DND-41 (cell line): ENCODE results near the gene C1orf174.

Experiments
- ATAC-seq: fragments of 200-7000 bp; cut with Tn5 transposase; 3 replicates; pipeline ENCODE4 v1.9.1; 2021; ENCODE audit warnings: low read depth; ENCODE audit not compliant: insufficient read depth
- DNase-seq: peaks from one replicate; pipeline ENCODE4 v3.0.0-alpha.2; 2020
- H2AFZ ChIP-seq: 2 replicates; pipeline ENCODE4 v1.6.0; 2012; ENCODE audit warnings: low read depth, low read length
- H3K27ac ChIP-seq: 2 replicates; pipeline ENCODE4 v1.5.1; 2012; ENCODE audit warnings: low read length, inconsistent platforms
- H3K27me3 ChIP-seq: fragments of 200-600 bp; sonication (generic); 2 replicates; pipeline ENCODE4 v1.6.0; 2012; ENCODE audit warnings: low read length, mild to moderate bottlenecking, inconsistent platforms; ENCODE audit not compliant: insufficient read depth, poor library complexity
- H3K36me3 ChIP-seq: 2 replicates; pipeline ENCODE4 v1.5.1; 2012; ENCODE audit warnings: low read length, inconsistent platforms; ENCODE audit not compliant: insufficient read depth
- H3K4me1 ChIP-seq: 2 replicates; pipeline ENCODE4 v1.5.1; 2012; ENCODE audit warnings: mild to moderate bottlenecking, low read length; ENCODE audit not compliant: insufficient read depth
- H3K4me2 ChIP-seq: 2 replicates; pipeline ENCODE4 v1.6.0; 2012; ENCODE audit warnings: mild to moderate bottlenecking, moderate library complexity, low read length, inconsistent platforms; ENCODE audit not compliant: insufficient read depth
- H3K4me3 ChIP-seq, 2 experiments: fragments of 200-600 bp in 1 of 2; shearing (Covaris generic) in 1 of 2; 2 replicates each; pipeline ENCODE4 v1.5.1; 2012 to 2016; ENCODE audit warnings: inconsistent platforms in 2 of 2, low read length in 2 of 2, mild to moderate bottlenecking in 2 of 2, low read depth in 1 of 2, moderate library complexity in 1 of 2
- H3K79me2 ChIP-seq: 2 replicates; pipeline ENCODE4 v1.6.0; 2012; ENCODE audit warnings: low read length, inconsistent platforms; ENCODE audit not compliant: insufficient read depth
- H3K9ac ChIP-seq: 2 replicates; pipeline ENCODE4 v1.6.0; 2012; ENCODE audit warnings: low read depth, mild to moderate bottlenecking, inconsistent platforms, low read length, moderate library complexity
- H3K9me3 ChIP-seq: 2 replicates; pipeline ENCODE4 v1.5.1; 2012; ENCODE audit warnings: low read length, moderate library complexity, mild to moderate bottlenecking, inconsistent platforms; ENCODE audit not compliant: insufficient read depth, severe bottlenecking
- H4K20me1 ChIP-seq: 2 replicates; pipeline ENCODE4 v1.6.0; 2012; ENCODE audit warnings: low read length; ENCODE audit not compliant: insufficient read depth
- CTCF ChIP-seq: IDR thresholded peaks from 2 replicates; pipeline ENCODE4 v1.5.1; 2012; ENCODE audit warnings: borderline replicate concordance, low read length, moderate library complexity, mild to moderate bottlenecking; ENCODE audit not compliant: poor library complexity, severe bottlenecking; ENCODE audit errors: extremely low read depth
- EZH2 ChIP-seq: IDR thresholded peaks from 3 replicates; pipeline ENCODE4 v1.6.1; 2012; ENCODE audit warnings: borderline replicate concordance, low read depth, mild to moderate bottlenecking, moderate library complexity, low read length, inconsistent platforms; ENCODE audit not compliant: severe bottlenecking

The C1orf174 gene

GRCh38 chr1:3908886-3909517, 8.9 kb upstream of the C1orf174 start:
- Histone ChIP-seq H4K20me1 (0 out of 2 replicates have a peak, but pooled peaks cover 13% of the 10 kb centered on the region), H3K9ac (no peak overlapping the region), H3K36me3 (no peaks in the 10 kb centered on the region), H3K27me3 (peaks cover 6% of the 10 kb centered on the region), H3K4me2 (no peak overlapping the region), H3K4me3 (no peak overlapping the region), H3K9me3 (no peaks in the 10 kb centered on the region), H3K27ac (no peak overlapping the region), H3K79me2 (no peaks in the 10 kb centered on the region), H2AFZ (no peak overlapping the region), H3K4me1 (peaks cover 10% of the 10 kb centered on the region)
- ATAC-seq (no peak), DNase-seq (no peak)
- TF ChIP-seq CTCF (no peak), EZH2 (no peak)

GRCh38 chr1:3907621-3908165, 7.6 kb upstream of the C1orf174 start:
- Histone ChIP-seq H3K27ac (no peak overlapping the region), H4K20me1 (0 out of 2 replicates have a peak, but pooled peaks cover 13% of the 10 kb centered on the region), H3K9me3 (no peaks in the 10 kb centered on the region), H3K9ac (no peak overlapping the region), H3K36me3 (no peaks in the 10 kb centered on the region), H3K4me1 (peaks cover 23% of the 10 kb centered on the region), H3K27me3 (peaks cover 6% of the 10 kb centered on the region), H3K4me2 (no peak overlapping the region), H2AFZ (no peak overlapping the region), H3K79me2 (no peaks in the 10 kb centered on the region), H3K4me3 (no peak overlapping the region)
- DNase-seq (no peak), ATAC-seq (no peak)
- TF ChIP-seq CTCF (no peak), EZH2 (no peak)

- Histone ChIP-seq H2AFZ (no peak overlapping the region), H3K9ac (no peak overlapping the region), H3K36me3 (no peaks in the 10 kb centered on the region), H3K4me1 (peaks cover 29% of the 10 kb centered on the region), H3K79me2 (no peaks in the 10 kb centered on the region), H3K9me3 (no peaks in the 10 kb centered on the region), H3K27ac (no peak overlapping the region), H3K4me3 (no peak overlapping the region), H3K27me3 (peaks cover 6% of the 10 kb centered on the region), H4K20me1 (0 out of 2 replicates have a peak, but pooled peaks cover 13% of the 10 kb centered on the region), H3K4me2 (no peak overlapping the region)
- DNase-seq (peak; percentile 23), ATAC-seq (no peak)
- TF ChIP-seq CTCF (peak; percentile 35), EZH2 (no peak)
These were observed 7.0 kb upstream of the C1orf174 start for GRCh38 chr1:3907031-3907534.
